Measurements from ENCODE around the gene GTF2A1L. TPM values are rescaled to one million over a fixed set of nuclear protein-coding genes. Genes with fewer than 3 reads are reported as not detected.
"Not testable (repeated sequence)": the region's sequence is repeated elsewhere in the genome, so short reads cannot be mapped to it uniquely, and the experiment has no call there.

Gene GTF2A1L
- total and polyA plus RNA-seq, 2 experiments from 2014 or later = 0.52 to 4.1 TPM

DNA sequence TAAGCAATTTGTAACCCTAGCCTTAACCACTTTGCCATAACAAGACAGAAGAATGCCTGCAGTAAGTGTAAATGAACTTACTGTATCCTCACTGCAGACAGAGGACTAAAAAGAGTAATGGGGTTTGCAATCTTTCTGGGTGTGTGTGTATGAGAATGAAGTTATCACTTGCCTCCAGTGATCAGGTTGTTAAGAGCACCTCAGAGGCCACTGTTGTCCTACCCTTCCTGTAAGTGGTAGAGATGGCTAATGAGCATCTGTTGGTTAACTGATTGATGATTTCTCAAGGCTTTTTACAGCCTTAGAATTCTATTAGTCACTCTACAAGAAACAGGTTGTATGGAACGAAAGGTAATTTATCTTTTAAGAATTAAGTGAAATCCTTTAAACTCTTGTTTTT lies 27.6 kb upstream of the GTF2A1L start:
- Histone ChIP-seq H3K9me2 (replicated peaks; ENCODE audit: insufficient read depth) (no peaks in the 10 kb centered on the region), H3K4me3 (no peak overlapping the region), H3K79me2 (no peaks in the 10 kb centered on the region), H3K9me3 (ENCODE audit: low read depth) (no peaks in the 10 kb centered on the region), H3K27ac (no peak overlapping the region), H4K20me1 (ENCODE audit: insufficient read depth, poor library complexity, severe bottlenecking) (no peaks in the 10 kb centered on the region), H3K36me3 (replicated peaks; ENCODE audit: insufficient read depth, low read depth) (no peaks in the 10 kb centered on the region), H3K4me2 (no peak overlapping the region), H3K4me1 (ENCODE audit: insufficient read depth) (no peaks in the 10 kb centered on the region), H3K27me3 (no peaks in the 10 kb centered on the region), H2AFZ (no peak overlapping the region)
- WGBS (ENCODE audit: low lambda C conversion rate, missing lambda C conversion rate) = 65% methylated on average over 1 of the region's 1 CpG
- TF ChIP-seq, protein P1, sequence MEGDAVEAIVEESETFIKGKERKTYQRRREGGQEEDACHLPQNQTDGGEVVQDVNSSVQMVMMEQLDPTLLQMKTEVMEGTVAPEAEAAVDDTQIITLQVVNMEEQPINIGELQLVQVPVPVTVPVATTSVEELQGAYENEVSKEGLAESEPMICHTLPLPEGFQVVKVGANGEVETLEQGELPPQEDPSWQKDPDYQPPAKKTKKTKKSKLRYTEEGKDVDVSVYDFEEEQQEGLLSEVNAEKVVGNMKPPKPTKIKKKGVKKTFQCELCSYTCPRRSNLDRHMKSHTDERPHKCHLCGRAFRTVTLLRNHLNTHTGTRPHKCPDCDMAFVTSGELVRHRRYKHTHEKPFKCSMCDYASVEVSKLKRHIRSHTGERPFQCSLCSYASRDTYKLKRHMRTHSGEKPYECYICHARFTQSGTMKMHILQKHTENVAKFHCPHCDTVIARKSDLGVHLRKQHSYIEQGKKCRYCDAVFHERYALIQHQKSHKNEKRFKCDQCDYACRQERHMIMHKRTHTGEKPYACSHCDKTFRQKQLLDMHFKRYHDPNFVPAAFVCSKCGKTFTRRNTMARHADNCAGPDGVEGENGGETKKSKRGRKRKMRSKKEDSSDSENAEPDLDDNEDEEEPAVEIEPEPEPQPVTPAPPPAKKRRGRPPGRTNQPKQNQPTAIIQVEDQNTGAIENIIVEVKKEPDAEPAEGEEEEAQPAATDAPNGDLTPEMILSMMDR (IDR thresholded peaks at IDR 0.05; ENCODE audit: poor library complexity) = no peak
- no peak for TF ChIP-seq EZH2 (IDR thresholded peaks at IDR 0.05; ENCODE audit: borderline replicate concordance)
- no peak for TF ChIP-seq EZH2phosphoT487 (IDR thresholded peaks at IDR 0.05; ENCODE audit: low read depth, severe bottlenecking, unreplicated experiment)
- no peak for DNase-seq (ENCODE audit: low spot score)

DNA sequence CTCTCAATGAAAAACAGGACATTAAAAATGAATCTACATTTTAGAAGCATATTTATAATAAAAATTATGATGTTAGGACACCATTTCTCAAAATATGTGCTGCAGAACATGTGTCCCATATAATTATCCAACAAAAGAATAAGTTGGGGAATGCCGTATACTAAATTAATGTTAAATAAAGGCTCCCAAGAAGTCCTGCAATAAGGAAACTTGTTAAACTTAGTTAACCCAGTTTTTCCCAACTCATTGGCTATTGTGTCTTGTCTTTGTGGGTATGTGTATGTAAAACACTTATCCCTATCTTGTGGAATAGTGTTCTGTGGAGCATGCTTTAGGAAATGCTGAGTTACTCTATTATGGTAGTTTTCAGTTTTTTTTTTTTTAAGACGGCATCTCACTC lies 25.6 kb upstream of the GTF2A1L start:
- DNase-seq (ENCODE audit: low spot score) = no peak
- Histone ChIP-seq H3K4me2 (no peak overlapping the region), H4K20me1 (ENCODE audit: insufficient read depth, poor library complexity, severe bottlenecking) (no peaks in the 10 kb centered on the region), H3K79me2 (no peaks in the 10 kb centered on the region), H3K4me3 (no peak overlapping the region), H3K27me3 (no peaks in the 10 kb centered on the region), H3K9me2 (replicated peaks; ENCODE audit: insufficient read depth) (no peaks in the 10 kb centered on the region), H3K4me1 (ENCODE audit: insufficient read depth) (no peaks in the 10 kb centered on the region), H2AFZ (no peak overlapping the region), H3K9me3 (ENCODE audit: low read depth) (no peaks in the 10 kb centered on the region), H3K36me3 (replicated peaks; ENCODE audit: insufficient read depth, low read depth) (no peaks in the 10 kb centered on the region), H3K27ac (no peak overlapping the region)
- TF ChIP-seq, protein P1 (IDR thresholded peaks at IDR 0.05; ENCODE audit: poor library complexity) = no peak
- TF ChIP-seq EZH2 (IDR thresholded peaks at IDR 0.05; ENCODE audit: borderline replicate concordance) (no peak), EZH2phosphoT487 (IDR thresholded peaks at IDR 0.05; ENCODE audit: low read depth, severe bottlenecking, unreplicated experiment) (no peak)
- WGBS (ENCODE audit: low lambda C conversion rate, missing lambda C conversion rate) = 97% methylated on average over 1 of the region's 2 CpGs

DNA sequence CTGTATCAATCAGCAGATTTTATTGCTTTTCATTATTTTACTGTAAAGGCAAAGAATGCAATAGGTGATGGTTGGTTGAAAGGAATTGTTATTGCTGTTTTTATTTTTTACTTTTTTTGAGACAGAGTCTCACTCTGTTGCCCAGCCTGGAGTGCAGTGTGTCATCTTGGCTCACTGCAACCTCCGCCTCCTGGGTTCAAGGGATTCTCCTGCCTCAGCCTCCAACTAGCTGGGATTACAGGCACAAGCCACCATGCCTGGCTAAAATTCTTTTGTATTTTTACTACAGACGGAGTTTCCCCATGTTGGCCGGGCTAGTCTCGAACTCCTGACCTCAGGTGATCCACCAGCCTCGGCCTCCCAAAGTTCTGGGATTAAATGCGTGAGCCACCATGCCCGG lies 20.9 kb upstream of the GTF2A1L start:
- 95% methylated on average over 7 of the region's 7 CpGs for WGBS (ENCODE audit: low lambda C conversion rate, missing lambda C conversion rate)
- H4K20me1 ChIP-seq (ENCODE audit: insufficient read depth, poor library complexity, severe bottlenecking) = not testable (repeated sequence)

DNA sequence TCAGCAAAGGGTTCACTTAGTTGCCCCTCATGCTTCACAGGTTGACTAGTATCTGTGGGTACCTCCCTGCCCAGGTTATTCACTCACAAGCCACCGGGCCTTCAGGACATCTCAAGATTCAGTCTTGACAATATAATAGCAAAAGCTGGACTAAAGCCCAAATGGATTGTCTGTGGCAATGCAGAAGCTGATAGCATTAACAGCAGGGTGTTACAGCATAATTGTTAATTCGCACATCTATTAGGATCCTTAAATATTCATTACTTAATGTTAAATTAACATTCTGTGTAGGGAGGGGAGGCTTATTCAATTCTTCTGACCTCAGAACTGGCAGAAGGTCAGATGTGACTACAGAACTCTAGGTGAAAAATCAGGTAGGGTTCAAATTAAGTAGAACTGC lies 20.2 kb upstream of the GTF2A1L start:
- Histone ChIP-seq H3K4me3 (no peak overlapping the region), H4K20me1 (ENCODE audit: insufficient read depth, poor library complexity, severe bottlenecking) (no peaks in the 10 kb centered on the region), H3K4me2 (no peak overlapping the region), H3K36me3 (replicated peaks; ENCODE audit: insufficient read depth, low read depth) (no peaks in the 10 kb centered on the region), H3K9me3 (ENCODE audit: low read depth) (no peaks in the 10 kb centered on the region), H3K27me3 (no peaks in the 10 kb centered on the region), H3K27ac (no peak overlapping the region), H2AFZ (no peak overlapping the region), H3K4me1 (ENCODE audit: insufficient read depth) (no peaks in the 10 kb centered on the region), H3K79me2 (no peaks in the 10 kb centered on the region), H3K9me2 (replicated peaks; ENCODE audit: insufficient read depth) (no peaks in the 10 kb centered on the region)
- TF ChIP-seq, protein P1 (IDR thresholded peaks at IDR 0.05; ENCODE audit: poor library complexity) = no peak
- TF ChIP-seq EZH2 (IDR thresholded peaks at IDR 0.05; ENCODE audit: borderline replicate concordance) (no peak), EZH2phosphoT487 (IDR thresholded peaks at IDR 0.05; ENCODE audit: low read depth, severe bottlenecking, unreplicated experiment) (no peak)
- WGBS (ENCODE audit: low lambda C conversion rate, missing lambda C conversion rate) = 93% methylated on average over 2 of the region's 2 CpGs
- no peak for DNase-seq (ENCODE audit: low spot score)

More for the DNA sequence above, 20.9 kb upstream of the GTF2A1L start:
- not testable (repeated sequence) for H3K27me3 ChIP-seq; H2AFZ ChIP-seq; H3K4me1 ChIP-seq (ENCODE audit: insufficient read depth); H3K4me2 ChIP-seq; H3K9me2 ChIP-seq (replicated peaks; ENCODE audit: insufficient read depth); H3K27ac ChIP-seq; H3K36me3 ChIP-seq (replicated peaks; ENCODE audit: insufficient read depth, low read depth); H3K9me3 ChIP-seq (ENCODE audit: low read depth); H3K79me2 ChIP-seq; DNase-seq (ENCODE audit: low spot score); H3K4me3 ChIP-seq
